ENCODE measurements around the gene RASL10A.

The RASL10A gene

GRCh38 chr22:29267858-29268510, 47.5 kb downstream of the RASL10A start, which contains the start of the genes EWSR1 and RHBDD3:
Gene EWSR1, plus strand, starts transcription at chr22:29268268. Its CDS starts 69 bp downstream, at chr22:29268337.
Gene RHBDD3, minus strand, starts transcription at chr22:29267981. Its CDS starts 2,355 bp downstream, at chr22:29265626.
- TF ChIP-seq, protein P1, sequence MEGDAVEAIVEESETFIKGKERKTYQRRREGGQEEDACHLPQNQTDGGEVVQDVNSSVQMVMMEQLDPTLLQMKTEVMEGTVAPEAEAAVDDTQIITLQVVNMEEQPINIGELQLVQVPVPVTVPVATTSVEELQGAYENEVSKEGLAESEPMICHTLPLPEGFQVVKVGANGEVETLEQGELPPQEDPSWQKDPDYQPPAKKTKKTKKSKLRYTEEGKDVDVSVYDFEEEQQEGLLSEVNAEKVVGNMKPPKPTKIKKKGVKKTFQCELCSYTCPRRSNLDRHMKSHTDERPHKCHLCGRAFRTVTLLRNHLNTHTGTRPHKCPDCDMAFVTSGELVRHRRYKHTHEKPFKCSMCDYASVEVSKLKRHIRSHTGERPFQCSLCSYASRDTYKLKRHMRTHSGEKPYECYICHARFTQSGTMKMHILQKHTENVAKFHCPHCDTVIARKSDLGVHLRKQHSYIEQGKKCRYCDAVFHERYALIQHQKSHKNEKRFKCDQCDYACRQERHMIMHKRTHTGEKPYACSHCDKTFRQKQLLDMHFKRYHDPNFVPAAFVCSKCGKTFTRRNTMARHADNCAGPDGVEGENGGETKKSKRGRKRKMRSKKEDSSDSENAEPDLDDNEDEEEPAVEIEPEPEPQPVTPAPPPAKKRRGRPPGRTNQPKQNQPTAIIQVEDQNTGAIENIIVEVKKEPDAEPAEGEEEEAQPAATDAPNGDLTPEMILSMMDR (IDR thresholded peaks at IDR 0.05), result peak; percentile 5
- H3K9ac ChIP-seq, result peak within 1 kb of the TSS; percentile 92
- no peaks in the 10 kb centered on the region for H3K36me3 ChIP-seq (ENCODE audit: control insufficient read depth, insufficient read depth, low read length)
- H3K4me1 ChIP-seq, result peaks cover 7% of the 10 kb centered on the region
- H3K9me3 ChIP-seq (ENCODE audit: control insufficient read depth, low read length), result no peaks in the 10 kb centered on the region
- H2AFZ ChIP-seq, result peak within 1 kb of the TSS; percentile 92
- H3K27ac ChIP-seq, result peak within 1 kb of the TSS; percentile 99
- H3K27me3 ChIP-seq (ENCODE audit: control insufficient read depth, insufficient read depth, low read length), result no peaks in the 10 kb centered on the region
- H3K4me3 ChIP-seq (ENCODE audit: low read depth, low read length), result peak within 1 kb of the TSS; percentile 94
- peaks cover 27% of the 10 kb centered on the region for H3K79me2 ChIP-seq
- peak within 1 kb of the TSS; percentile 92 for H3K4me2 ChIP-seq (ENCODE audit: low read length)

GRCh38 chr22:29267462-29267857, 48.0 kb downstream of the RASL10A start:
- peaks cover 7% of the 10 kb centered on the region for H3K4me1 ChIP-seq
- H3K9ac ChIP-seq, result peak overlapping the region; percentile 92
- no peaks in the 10 kb centered on the region for H3K27me3 ChIP-seq (ENCODE audit: control insufficient read depth, insufficient read depth, low read length)
- TF ChIP-seq, protein P1 (IDR thresholded peaks at IDR 0.05), result no peak
- peak overlapping the region; percentile 99 for H3K27ac ChIP-seq
- peak overlapping the region; percentile 92 for H3K4me2 ChIP-seq (ENCODE audit: low read length)
- H3K79me2 ChIP-seq, result peaks cover 25% of the 10 kb centered on the region
- no peaks in the 10 kb centered on the region for H3K9me3 ChIP-seq (ENCODE audit: control insufficient read depth, low read length)
- H3K36me3 ChIP-seq (ENCODE audit: control insufficient read depth, insufficient read depth, low read length), result no peaks in the 10 kb centered on the region
- peak overlapping the region; percentile 92 for H2AFZ ChIP-seq
- peak overlapping the region; percentile 94 for H3K4me3 ChIP-seq (ENCODE audit: low read depth, low read length)

DNA sequence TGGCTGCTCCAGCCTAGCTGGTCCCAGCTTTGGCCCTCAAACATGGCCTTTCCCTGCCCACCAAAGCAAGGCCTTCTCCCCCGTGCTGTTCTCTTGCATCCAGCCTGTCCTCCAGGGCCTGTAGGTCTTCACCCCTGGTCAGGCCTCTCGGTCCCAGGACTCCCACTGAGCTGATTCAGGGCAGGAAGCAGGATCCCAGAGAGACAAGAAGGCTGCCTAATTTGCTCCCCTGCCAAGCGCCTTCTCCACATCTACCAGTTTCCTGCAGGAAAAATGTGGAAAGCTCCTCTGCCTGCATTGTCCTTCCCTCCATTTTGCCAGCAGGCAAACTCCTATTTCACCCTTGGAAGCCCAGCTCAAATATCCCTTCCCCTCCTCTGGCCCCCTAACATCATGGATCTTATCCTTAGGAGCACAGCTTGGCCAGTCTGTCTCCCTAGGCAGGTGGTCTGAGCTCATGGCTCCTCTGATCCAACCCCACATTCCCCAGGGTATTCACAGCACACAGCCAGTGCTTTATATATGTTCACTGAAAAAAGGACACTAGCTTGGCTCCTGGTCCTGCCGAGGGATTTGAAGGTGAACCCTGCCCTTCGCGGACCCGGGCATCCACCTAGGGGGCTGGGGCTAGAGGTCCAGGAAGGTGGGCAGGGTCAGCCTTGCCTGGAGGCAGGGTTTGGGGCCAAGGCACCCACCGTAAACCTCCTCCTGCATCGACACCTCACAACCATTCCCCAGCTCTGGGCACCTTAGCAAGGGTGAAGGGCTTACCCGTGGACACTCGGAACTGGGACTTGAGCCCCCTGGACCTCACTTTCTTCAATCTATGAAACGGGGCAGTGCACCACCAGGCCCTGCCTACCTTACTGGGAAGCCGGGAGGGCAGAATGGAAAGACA, 48.7 kb downstream of the RASL10A start:
- Histone ChIP-seq H3K27ac (peak overlapping the region; percentile 99), H2AFZ (peak overlapping the region; percentile 92), H3K36me3 (ENCODE audit: control insufficient read depth, insufficient read depth, low read length) (no peaks in the 10 kb centered on the region), H3K4me3 (ENCODE audit: low read depth, low read length) (peak overlapping the region; percentile 94), H3K9ac (no peak overlapping the region), H3K4me2 (ENCODE audit: low read length) (peak overlapping the region; percentile 92), H3K27me3 (ENCODE audit: control insufficient read depth, insufficient read depth, low read length) (no peaks in the 10 kb centered on the region), H3K79me2 (peaks cover 22% of the 10 kb centered on the region), H3K4me1 (peaks cover 7% of the 10 kb centered on the region), H3K9me3 (ENCODE audit: control insufficient read depth, low read length) (no peaks in the 10 kb centered on the region)
- TF ChIP-seq, protein P1 (IDR thresholded peaks at IDR 0.05), result no peak

GRCh38 chr22:29265929-29266328, 49.6 kb downstream of the RASL10A start:
- Histone ChIP-seq H3K4me2 (ENCODE audit: low read length) (no peak overlapping the region), H2AFZ (no peak overlapping the region), H3K27ac (no peak overlapping the region), H3K36me3 (ENCODE audit: control insufficient read depth, insufficient read depth, low read length) (no peaks in the 10 kb centered on the region), H3K27me3 (ENCODE audit: control insufficient read depth, insufficient read depth, low read length) (no peaks in the 10 kb centered on the region), H3K9me3 (ENCODE audit: control insufficient read depth, low read length) (no peaks in the 10 kb centered on the region), H3K4me1 (peaks cover 5% of the 10 kb centered on the region), H3K9ac (no peak overlapping the region), H3K4me3 (ENCODE audit: low read depth, low read length) (no peak overlapping the region), H3K79me2 (peaks cover 18% of the 10 kb centered on the region)
- TF ChIP-seq, protein P1 (IDR thresholded peaks at IDR 0.05), result no peak

All from parathyroid adenoma (tissue), 2 donors.